Hepatocyte (in vitro differentiated cells): ENCODE data around the gene TET1. TPM values are rescaled to one million over a fixed set of nuclear protein-coding genes. Genes with fewer than 3 reads are reported as not detected.
"Not testable (repeated sequence)": the region's sequence is repeated elsewhere in the genome, so short reads cannot be mapped to it uniquely, and the experiment has no call there.

Experiments
- DNase-seq: peaks from one replicate; pipeline ENCODE4 v3.0.0-alpha.2; 2016; ENCODE audit warnings: low spot score
- H2AFZ ChIP-seq: fragments of 200-600 bp; sonication (generic); 2 replicates; pipeline ENCODE4 v1.6.0; 2016; ENCODE audit warnings: antibody characterized with exemption, mild to moderate bottlenecking
- H3K27ac ChIP-seq: fragments of 200-600 bp; sonication (generic); 2 replicates; pipeline ENCODE4 v1.5.1; 2016; ENCODE audit warnings: mild to moderate bottlenecking
- H3K27me3 ChIP-seq: fragments of 200-600 bp; sonication (generic); 2 replicates; pipeline ENCODE4 v1.6.1; 2016
- H3K36me3 ChIP-seq: fragments of 200-600 bp; sonication (generic); replicated peaks from 2 replicates; pipeline ENCODE4 v1.5.1; 2016; ENCODE audit warnings: low read depth; ENCODE audit not compliant: insufficient read depth
- H3K4me1 ChIP-seq: fragments of 200-600 bp; sonication (generic); 2 replicates; pipeline ENCODE4 v1.5.1; 2016; ENCODE audit warnings: mild to moderate bottlenecking, moderate library complexity; ENCODE audit not compliant: insufficient read depth
- H3K4me2 ChIP-seq: fragments of 200-600 bp; sonication (generic); 2 replicates; pipeline ENCODE4 v1.6.0; 2016
- H3K4me3 ChIP-seq: fragments of 200-600 bp; sonication (generic); 2 replicates; pipeline ENCODE4 v1.5.1; 2016; ENCODE audit warnings: mild to moderate bottlenecking
- H3K79me2 ChIP-seq: fragments of 200-600 bp; sonication (generic); 2 replicates; pipeline ENCODE4 v1.6.0; 2017; ENCODE audit warnings: mild to moderate bottlenecking
- H3K9me2 ChIP-seq: fragments of 200-600 bp; sonication (generic); replicated peaks from 2 replicates; pipeline ENCODE4 v1.6.0; 2017; ENCODE audit warnings: mild to moderate bottlenecking; ENCODE audit not compliant: insufficient read depth
- H3K9me3 ChIP-seq: fragments of 200-600 bp; sonication (generic); 2 replicates; pipeline ENCODE4 v1.5.1; 2016; ENCODE audit warnings: low read depth, mild to moderate bottlenecking
- H4K20me1 ChIP-seq: fragments of 200-600 bp; sonication (generic); 2 replicates; pipeline ENCODE4 v1.6.0; 2016; ENCODE audit warnings: mild to moderate bottlenecking; ENCODE audit not compliant: insufficient read depth, poor library complexity, severe bottlenecking
- CTCF ChIP-seq: fragments of 200-600 bp; sonication (generic); IDR thresholded peaks from 2 replicates; pipeline ENCODE4 v1.5.1; 2016; ENCODE audit warnings: antibody characterized with exemption, mild to moderate bottlenecking; ENCODE audit not compliant: poor library complexity
- EZH2 ChIP-seq: fragments of 200-600 bp; sonication (generic); IDR thresholded peaks from 2 replicates; pipeline ENCODE4 v1.6.1; 2016; ENCODE audit warnings: antibody characterized with exemption, mild to moderate bottlenecking, borderline replicate concordance
- EZH2phosphoT487 ChIP-seq: fragments of 200-600 bp; sonication (generic); IDR thresholded peaks from one replicate; pipeline ENCODE4 v1.6.1; 2018; ENCODE audit warnings: antibody characterized with exemption, mild to moderate bottlenecking, low read depth, moderate library complexity; ENCODE audit not compliant: unreplicated experiment, severe bottlenecking
- WGBS: methylation state at CpG from one replicate; pipeline ENCODE4 v1.1.6; 2016; ENCODE audit warnings: low lambda C conversion rate; ENCODE audit errors: missing lambda C conversion rate; 5-methylcytosine and 5-hydroxymethylcytosine counted together
- polyA plus RNA-seq: library from polyadenylated mRNA; unstranded; fragments of >200 nt; fragmentation: Nextera tagmentation; extraction: Ambion mirVana; gene quantifications from 2 replicates; pipeline ENCODE4 v1.2.1, GENCODE V29; 2016
- small RNA-seq: library from RNA; depleted of rRNA; stranded (forward); fragments of <200 nt; gene quantifications from one replicate; pipeline ENCODE3, GENCODE V24; 2014
- total RNA-seq: library from RNA; depleted of rRNA; stranded (reverse); fragments of >200 nt; gene quantifications from 2 replicates; pipeline ENCODE4 v1.2.3, GENCODE V29; 2014

Gene TET1
- total and polyA plus RNA-seq, 2 experiments from 2014 or later, result 2.4 to 13.6 TPM

GRCh38 chr10:68740676-68741075, 180.5 kb downstream of the TET1 start:
- not testable (repeated sequence) for H3K27ac ChIP-seq, H3K36me3 ChIP-seq, H3K9me3 ChIP-seq, H3K27me3 ChIP-seq, H4K20me1 ChIP-seq, H3K9me2 ChIP-seq, H2AFZ ChIP-seq, H3K4me2 ChIP-seq, DNase-seq, H3K4me3 ChIP-seq, H3K4me1 ChIP-seq
- 98% methylated on average over 5 of the region's 5 CpGs for WGBS
- peaks cover 40% of the 10 kb centered on the region for H3K79me2 ChIP-seq

DNA sequence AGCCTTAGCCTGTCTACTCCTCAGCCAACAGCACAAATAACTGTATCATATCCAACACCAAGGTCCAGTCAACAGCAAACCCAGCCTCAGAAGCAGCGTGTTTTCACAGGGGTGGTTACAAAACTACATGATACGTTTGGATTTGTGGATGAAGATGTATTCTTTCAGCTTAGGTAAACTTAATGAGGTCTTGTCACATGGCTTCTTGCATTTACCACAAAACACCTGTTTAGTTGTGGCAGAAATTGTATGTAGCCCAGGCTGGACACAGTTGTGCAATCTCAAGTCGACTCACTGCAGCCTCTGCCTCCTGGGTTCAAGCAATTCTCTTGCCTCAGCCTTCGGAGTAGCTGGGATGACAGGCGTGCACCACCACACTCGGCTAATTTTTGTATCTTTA, 182.3 kb downstream of the TET1 start:
- WGBS, result 82% methylated on average over 6 of the region's 6 CpGs
- Histone ChIP-seq H3K4me1 (no peaks in the 10 kb centered on the region), H3K27me3 (no peaks in the 10 kb centered on the region), H4K20me1 (peaks cover 7% of the 10 kb centered on the region), H3K27ac (no peak overlapping the region), H3K4me3 (no peak overlapping the region), H3K9me2 (no peaks in the 10 kb centered on the region), H3K36me3 (peaks cover 5% of the 10 kb centered on the region), H3K79me2 (peaks cover 36% of the 10 kb centered on the region), H2AFZ (no peak overlapping the region), H3K9me3 (no peaks in the 10 kb centered on the region), H3K4me2 (no peak overlapping the region)
- TF ChIP-seq EZH2, result no peak
- no peak for TF ChIP-seq EZH2phosphoT487
- no peak for TF ChIP-seq CTCF
- no peak for DNase-seq

Small RNA genes lying within 50 kb of the gene (small RNA-seq; reads per million reads assigned to genes)
- not detected for gene RF00019

Other genes with a start within 250 kb of the TET1 start
- 26.8 and 31.5 TPM in 2 replicates for gene HNRNPH3, start 228.3 kb upstream of the TET1 start, total RNA-seq
- 134 and 135 TPM in 2 replicates for gene HNRNPH3, start 228.3 kb upstream of the TET1 start, polyA plus RNA-seq
- 37.0 and 42.2 TPM in 2 replicates for gene PBLD, start 227.4 kb upstream of the TET1 start, total RNA-seq
- gene PBLD, start 227.4 kb upstream of the TET1 start, polyA plus RNA-seq, result 12.8 and 26.1 TPM in 2 replicates
- 12.7 and 19.0 TPM in 2 replicates for gene RUFY2, start 153.1 kb upstream of the TET1 start, total RNA-seq
- 9.4 and 11.5 TPM in 2 replicates for gene RUFY2, start 153.1 kb upstream of the TET1 start, polyA plus RNA-seq
- gene DNA2, start 88.4 kb upstream of the TET1 start, total RNA-seq, result 6.1 and 9.3 TPM in 2 replicates
- gene DNA2, start 88.4 kb upstream of the TET1 start, polyA plus RNA-seq, result 1.5 and 2.4 TPM in 2 replicates
- gene SLC25A16, start 32.8 kb upstream of the TET1 start, total RNA-seq, result 22.1 and 23.5 TPM in 2 replicates
- 9.9 and 10.7 TPM in 2 replicates for gene SLC25A16, start 32.8 kb upstream of the TET1 start, polyA plus RNA-seq
- gene CCAR1, start 160.9 kb downstream of the TET1 start, total RNA-seq, result 51.3 and 62.3 TPM in 2 replicates
- gene CCAR1, start 160.9 kb downstream of the TET1 start, polyA plus RNA-seq, result 58.9 and 61.8 TPM in 2 replicates